NB4 (cell line): ENCODE measurements around the gene LIN54.
"Not testable (repeated sequence)": the region's sequence is repeated elsewhere in the genome, so short reads cannot be mapped to it uniquely, and the experiment has no call there.

Source experiments
- DNase-seq: peaks from one replicate; pipeline ENCODE4 v3.0.0; 2010; ENCODE audit warnings: low read depth
- H3K4me3 ChIP-seq: one replicate; pipeline ENCODE4 v1.5.1; 2011; ENCODE audit warnings: mild to moderate bottlenecking, low read depth, low read length, moderate library complexity
- CTCF ChIP-seq: IDR thresholded peaks from one replicate; pipeline ENCODE4 v1.5.1; 2012; ENCODE audit warnings: low read depth, low read length
- MYC ChIP-seq: IDR thresholded peaks from 2 replicates; pipeline ENCODE4 v1.6.1; 2011; ENCODE audit warnings: low read depth, low read length
- POLR2A ChIP-seq: IDR thresholded peaks from 2 replicates; pipeline ENCODE4 v1.6.1; 2011; ENCODE audit warnings: mild to moderate bottlenecking; ENCODE audit not compliant: insufficient read length; ENCODE audit errors: extremely low read depth
- TF ChIP-seq, protein P1 (sequence below): IDR thresholded peaks from 2 replicates; pipeline ENCODE4 v1.6.1; 2011; ENCODE audit warnings: low read depth, low read length

Gene LIN54

DNA sequence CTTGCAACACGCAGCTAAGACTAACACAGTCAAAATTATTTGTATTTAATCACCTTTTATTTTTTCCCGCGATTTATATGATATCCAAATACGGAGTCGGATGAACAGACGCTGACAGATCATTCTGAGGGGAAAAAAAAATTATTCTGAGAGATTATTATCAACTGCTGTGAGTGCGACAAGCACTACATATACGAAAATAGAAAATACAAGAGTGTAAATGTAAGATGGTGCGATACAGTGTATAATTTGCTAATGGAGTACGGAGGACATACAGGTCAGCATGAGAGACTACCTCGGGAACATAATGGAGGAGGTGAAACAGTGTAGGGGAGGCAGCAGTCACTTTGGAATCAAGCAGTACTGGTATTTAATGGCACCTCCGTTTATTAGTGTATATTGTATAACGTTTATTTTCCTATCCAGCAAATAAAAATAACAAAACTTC lies 2.8 kb upstream of the LIN54 start:
- peak overlapping the region; percentile 93 for H3K4me3 ChIP-seq
- TF ChIP-seq MYC (no peak), POLR2A (no peak), CTCF (no peak)
- TF ChIP-seq, protein P1, sequence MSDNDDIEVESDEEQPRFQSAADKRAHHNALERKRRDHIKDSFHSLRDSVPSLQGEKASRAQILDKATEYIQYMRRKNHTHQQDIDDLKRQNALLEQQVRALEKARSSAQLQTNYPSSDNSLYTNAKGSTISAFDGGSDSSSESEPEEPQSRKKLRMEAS: no peak
- DNase-seq: peak; percentile 29

GRCh38 chr4:83012687-83013419 lies 2.2 kb upstream of the LIN54 start:
- peak; percentile 71 for TF ChIP-seq MYC
- TF ChIP-seq, protein P1: peak; percentile 94
- TF ChIP-seq CTCF: peak; percentile 18
- peak; percentile 60 for TF ChIP-seq POLR2A
- peak overlapping the region; percentile 93 for H3K4me3 ChIP-seq
- peak; percentile 98 for DNase-seq

DNA sequence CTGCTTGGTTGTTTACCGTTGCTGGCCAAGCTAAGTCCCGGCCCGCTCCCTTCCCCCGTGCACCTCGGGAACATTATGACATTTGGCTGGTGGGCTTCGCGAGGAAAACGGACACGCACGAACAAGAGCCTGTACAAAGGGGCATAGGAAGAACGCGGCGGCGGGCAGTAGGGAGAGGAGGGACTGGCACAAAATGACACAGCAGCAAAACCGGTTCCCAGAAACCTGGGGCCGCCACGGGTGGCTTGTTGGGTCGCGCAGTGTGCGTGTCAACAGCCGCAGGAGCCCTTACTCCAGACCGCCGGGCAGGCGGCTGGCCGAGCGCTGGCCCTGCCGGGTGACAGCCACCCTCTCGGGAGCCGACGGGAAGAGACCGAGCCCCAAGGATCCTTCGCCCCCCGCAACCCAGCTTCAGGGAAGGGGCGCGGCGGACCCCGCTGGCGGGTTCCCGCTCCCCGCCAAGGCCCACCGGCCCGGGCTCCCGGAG lies 1.6 kb upstream of the LIN54 start:
- H3K4me3 ChIP-seq: peak overlapping the region; percentile 86
- no peak for TF ChIP-seq CTCF
- peak; percentile 55 for DNase-seq

GRCh38 chr4:83011689-83012199 lies 1.1 kb upstream of the LIN54 start:
- TF ChIP-seq CTCF: no peak
- TF ChIP-seq, protein P1: no peak
- TF ChIP-seq POLR2A: no peak
- no peak for TF ChIP-seq MYC
- DNase-seq: no peak
- peak overlapping the region; percentile 86 for H3K4me3 ChIP-seq

DNA sequence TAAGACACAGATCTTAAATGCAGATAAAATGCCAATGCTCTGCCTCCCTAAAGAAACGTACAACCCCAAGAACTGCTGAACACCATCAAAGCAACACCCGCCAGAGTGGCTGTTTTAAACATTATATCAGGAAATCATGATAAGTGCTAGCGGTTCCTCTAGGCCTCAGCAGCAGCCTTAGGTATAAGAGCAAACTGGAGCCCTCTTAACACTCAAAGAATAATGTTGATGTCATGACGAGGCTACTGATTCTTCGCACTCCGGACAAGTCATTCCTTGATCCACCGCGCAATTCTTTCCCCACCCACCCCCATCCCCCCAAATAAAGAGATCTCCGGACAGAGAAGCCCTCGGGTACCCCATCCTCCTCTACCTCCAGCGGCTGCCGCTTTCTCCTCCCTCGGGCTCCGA lies 507 bp downstream of the LIN54 start:
- TF ChIP-seq, protein P1: no peak
- TF ChIP-seq CTCF: no peak
- TF ChIP-seq POLR2A: no peak
- TF ChIP-seq MYC: no peak
- peak; percentile 47 for DNase-seq
- peak overlapping the region; percentile 75 for H3K4me3 ChIP-seq

DNA sequence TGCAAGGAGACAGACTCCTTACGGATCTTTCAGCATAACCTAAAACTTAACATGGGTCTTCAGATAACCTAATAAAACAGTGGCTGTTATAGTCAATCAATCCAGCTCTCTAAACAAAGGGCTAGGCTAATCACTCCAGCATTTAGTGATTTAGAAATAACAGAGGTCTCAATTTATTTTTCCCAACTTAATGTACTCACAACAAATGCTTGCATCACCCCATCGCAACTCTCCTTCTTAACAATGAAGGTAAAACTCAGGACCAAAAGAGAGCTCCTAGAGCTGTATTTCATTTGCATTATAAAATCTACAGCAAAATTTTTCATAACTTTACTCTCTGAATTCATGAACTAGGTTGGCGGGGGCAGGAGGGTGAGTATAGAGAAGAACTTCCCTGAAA lies 1.1 kb downstream of the LIN54 start:
- TF ChIP-seq, protein P1: no peak
- TF ChIP-seq MYC: no peak
- TF ChIP-seq CTCF: no peak
- no peak for TF ChIP-seq POLR2A
- DNase-seq: peak; percentile 9
- peak overlapping the region; percentile 75 for H3K4me3 ChIP-seq

- not testable (repeated sequence) for DNase-seq
Observed at GRCh38 chr4:83003044-83003791, 7.4 kb downstream of the LIN54 start.

More at GRCh38 chr4:83003044-83003791, 7.4 kb downstream of the LIN54 start:
- not testable (repeated sequence) for H3K4me3 ChIP-seq
